Dedifferentiated amniotic fluid mesenchymal stem cell (primary cell): ENCODE results near the gene PRDM4.
"Not testable (repeated sequence)": the region's sequence is repeated elsewhere in the genome, so short reads cannot be mapped to it uniquely, and the experiment has no call there.

Source experiments
- DNase-seq: peaks from one replicate; pipeline ENCODE4 v3.0.0-alpha.2; 2016; ENCODE audit errors: extremely low spot score

Gene PRDM4

DNA sequence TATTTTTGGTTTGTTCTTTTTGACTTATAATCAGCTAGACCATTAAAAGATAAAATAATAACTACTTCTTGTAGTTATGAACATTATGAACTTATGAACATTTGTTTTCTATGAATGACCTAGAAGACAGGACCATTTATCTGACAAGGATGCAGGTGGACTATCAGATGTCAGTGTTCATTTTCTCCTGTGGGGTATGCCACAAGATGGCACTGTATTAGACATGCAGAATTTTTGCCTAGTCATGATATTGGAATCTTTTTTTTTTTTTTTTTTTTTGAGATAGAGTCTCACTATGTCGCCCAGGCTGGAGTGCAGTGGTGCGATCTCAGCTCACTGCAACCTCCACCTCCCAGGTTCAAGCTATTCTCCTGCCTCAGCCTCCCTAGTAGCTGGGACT, 65.2 kb downstream of the PRDM4 start:
- not testable (repeated sequence) for DNase-seq

DNA sequence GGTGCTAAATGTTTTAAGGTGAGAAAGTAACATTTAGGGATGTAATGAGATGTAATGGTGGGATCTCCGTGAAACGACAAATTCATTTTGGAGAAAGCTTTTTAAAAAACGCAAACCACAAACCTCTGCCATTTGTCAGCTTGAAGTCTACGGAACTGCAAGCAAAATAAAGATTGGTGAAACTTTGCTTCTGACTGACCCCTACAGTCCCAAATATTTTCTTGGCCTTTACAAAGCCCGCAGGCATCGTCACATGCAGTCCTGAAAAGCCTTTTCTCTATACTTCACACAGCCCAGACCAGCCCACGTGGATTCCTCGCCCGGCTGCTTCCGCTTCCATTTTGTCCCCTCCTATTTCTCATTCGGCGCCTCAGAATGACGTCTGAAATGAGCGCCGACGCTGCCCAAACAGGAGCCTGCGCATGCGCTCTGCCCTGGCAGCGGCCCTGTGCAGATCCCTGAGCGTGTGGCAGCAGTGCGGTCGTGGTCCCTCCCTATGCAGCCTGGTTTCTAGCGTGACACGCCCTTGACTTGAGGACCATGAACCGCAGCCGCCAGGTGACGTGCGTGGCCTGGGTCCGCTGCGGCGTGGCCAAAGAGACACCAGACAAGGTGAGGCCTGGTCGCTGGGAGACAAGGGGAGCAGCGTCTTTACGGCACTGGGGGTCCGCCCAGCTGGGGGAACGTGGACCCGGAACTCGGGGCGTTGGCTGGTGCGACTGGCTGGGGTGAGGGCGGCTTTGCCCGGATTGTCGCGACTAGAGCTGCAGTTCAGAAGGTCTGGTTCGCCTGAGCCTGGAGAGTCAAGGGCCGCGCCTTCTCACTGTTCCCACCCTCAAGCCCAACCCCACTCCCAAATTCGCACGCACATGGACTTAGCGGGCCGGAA, 75.3 kb downstream of the PRDM4 start, which contains the start of gene PWP1:
PWP1 (plus strand) TSS at position 440 of the 889 bp plus-strand sequence; CDS start at position 541, 101 bp downstream.
- DNase-seq: peak; percentile 95

DNA sequence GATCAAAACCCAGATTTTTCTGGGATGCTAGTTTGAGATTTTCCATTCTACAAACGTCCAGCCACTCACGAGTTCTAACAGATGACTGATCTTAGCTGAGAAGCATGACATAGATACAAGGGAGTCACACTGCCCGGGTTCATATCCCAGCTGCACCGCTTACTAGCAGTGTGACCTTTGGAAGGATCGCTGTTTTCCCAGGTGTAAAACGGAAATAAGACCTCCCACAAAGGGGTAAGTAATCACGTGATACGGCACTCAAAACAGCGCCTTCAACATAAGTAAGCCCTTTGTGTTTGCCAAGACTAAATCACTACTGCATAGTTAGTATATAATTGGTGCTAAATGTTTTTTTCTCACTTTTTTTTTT, 76.0 kb downstream of the PRDM4 start:
- no peak for DNase-seq

DNA sequence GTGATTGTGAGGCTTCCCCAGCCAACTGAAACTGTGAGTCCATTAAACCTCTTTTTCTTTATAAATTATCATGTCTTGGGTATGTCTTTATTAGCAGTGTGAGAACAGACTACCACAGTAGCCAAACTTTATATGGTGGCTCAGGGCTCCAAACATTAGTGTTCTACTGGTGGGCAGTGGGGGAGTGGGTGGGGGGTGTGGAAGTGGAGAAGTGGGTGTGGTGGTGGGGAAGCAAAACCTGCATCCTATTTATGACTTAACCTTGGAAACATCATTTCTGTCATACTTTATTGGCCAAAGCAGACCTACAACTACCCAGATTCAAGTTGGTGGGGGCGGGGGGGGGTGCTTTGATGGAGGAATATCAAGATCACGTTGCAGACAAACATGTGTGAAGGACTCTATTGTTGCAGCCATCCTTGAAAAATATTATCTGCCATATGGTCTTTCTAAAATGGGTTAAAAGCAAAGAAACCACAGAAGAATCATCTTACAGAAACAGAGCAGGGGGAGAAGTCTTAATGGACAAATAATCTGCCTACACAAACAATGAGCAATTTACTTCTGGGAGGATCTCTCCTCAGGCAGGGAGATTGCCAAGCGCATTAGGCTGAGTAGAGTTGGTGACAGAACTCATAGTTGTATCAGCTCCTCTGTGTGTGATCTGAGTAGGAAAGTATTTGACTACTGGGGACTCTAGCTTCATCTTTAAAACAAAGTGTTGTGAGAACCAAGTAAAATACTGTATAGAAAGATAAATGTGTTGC, 76.7 kb downstream of the PRDM4 start:
- DNase-seq: no peak
